RWPE1 (cell line): ENCODE data around the gene FREM1.
A peak's percentile ranks its signal among the peaks of the same experiment; 100 is the strongest.

Experiments used
- CTCF ChIA-PET: fragments of 350-600 bp; sonication (Branson Sonifier 250); formaldehyde crosslinking; extraction: SDS; loops from one replicate; lab custom pipeline; 2021; lab: Yijun Ruan, JAX
- POLR2A ChIA-PET: fragments of 400-600 bp; formaldehyde crosslinking; extraction: SDS; loops from one replicate; lab custom pipeline; 2020; ENCODE audit warnings: antibody characterized with exemption; ENCODE audit not compliant: low non-redundant PET; lab: Yijun Ruan, JAX
- DNase-seq: peaks from one replicate; pipeline ENCODE4 v3.0.0; 2012; ENCODE audit warnings: low spot score
- H3K27ac ChIP-seq: fragments of 450-650 bp; 2 replicates; pipeline ENCODE4 v1.5.1; 2017
- CTCF ChIP-seq: fragments of 450-650 bp; conservative IDR thresholded peaks from 2 replicates; pipeline ENCODE4 v1.5.1; 2017; ENCODE audit warnings: low read depth, mild to moderate bottlenecking

Gene FREM1

GRCh38 chr9:14752271-14752670, 158.0 kb downstream of the FREM1 start:
- no peak for DNase-seq
- no peak overlapping the region for H3K27ac ChIP-seq
- CTCF ChIA-PET: no interaction called here
- no peak for TF ChIP-seq CTCF
- POLR2A ChIA-PET: no interaction called here

- POLR2A ChIA-PET: interaction anchor here (0.7 kb wide), 1 partner anchor 59 kb away, joined by 3 read pairs; no protein-coding TSS in a partner anchor
- no peak overlapping the region for H3K27ac ChIP-seq
- TF ChIP-seq CTCF: no peak
- no peak for DNase-seq
- CTCF ChIA-PET: no interaction called here
These were observed 159.4 kb downstream of the FREM1 start for GRCh38 chr9:14750821-14751220.

GRCh38 chr9:14749741-14750211, 160.5 kb downstream of the FREM1 start:
- POLR2A ChIA-PET: no interaction called here
- H3K27ac ChIP-seq: no peak overlapping the region
- no peak for DNase-seq
- no peak for TF ChIP-seq CTCF
- CTCF ChIA-PET: no interaction called here

- H3K27ac ChIP-seq: no peak overlapping the region
- no peak for DNase-seq
- TF ChIP-seq CTCF: no peak
- ChIA-PET POLR2A (no interaction called here), CTCF (interaction anchor here (0.6 kb wide), 1 partner anchor 21 kb away, joined by 3 read pairs; no protein-coding TSS in a partner anchor)
These were observed 161.9 kb downstream of the FREM1 start for GRCh38 chr9:14748373-14748772.

- no peak for TF ChIP-seq CTCF
- peak; percentile 32 for DNase-seq
- ChIA-PET POLR2A (no interaction called here), CTCF (no interaction called here)
- H3K27ac ChIP-seq: no peak overlapping the region
These were observed 163.1 kb downstream of the FREM1 start for GRCh38 chr9:14747111-14747510.

- no peak overlapping the region for H3K27ac ChIP-seq
- CTCF ChIA-PET: no interaction called here
- POLR2A ChIA-PET: no interaction called here
- DNase-seq: no peak
- TF ChIP-seq CTCF: no peak
These were observed 163.6 kb downstream of the FREM1 start for GRCh38 chr9:14746626-14747025.
